HFFc6 (cell line): ENCODE measurements around the gene TEX22. TPM values are rescaled to one million over a fixed set of nuclear protein-coding genes. Genes with fewer than 3 reads are reported as not detected.

Experiments used
- DNase-seq: peaks from one replicate; pipeline ENCODE4 v3.0.0-alpha.2; 2018
- H3K27ac Mint-ChIP-seq: 2 replicates; pipeline ENCODE4 v1.8.0; 2020; ENCODE audit warnings: mild to moderate bottlenecking, mixed read lengths
- H3K27me3 Mint-ChIP-seq: 2 replicates; pipeline ENCODE4 v1.8.0; 2021; ENCODE audit warnings: mild to moderate bottlenecking, moderate library complexity, mixed read lengths; ENCODE audit not compliant: insufficient read depth
- H3K36me3 Mint-ChIP-seq: 2 replicates; pipeline ENCODE4 v1.8.0; 2021; ENCODE audit warnings: low read depth, mixed read lengths
- H3K4me1 Mint-ChIP-seq: 2 replicates; pipeline ENCODE4 v1.8.0; 2020; ENCODE audit warnings: low read depth, mixed read lengths
- H3K4me3 Mint-ChIP-seq: 2 replicates; pipeline ENCODE4 v1.8.0; 2020; ENCODE audit warnings: mild to moderate bottlenecking, moderate library complexity, mixed read lengths
- H3K9me3 Mint-ChIP-seq: 2 replicates; pipeline ENCODE4 v1.8.0; 2020; ENCODE audit warnings: mild to moderate bottlenecking, mixed read lengths
- CTCF ChIP-seq: fragments of 200-600 bp; sonication (generic); IDR thresholded peaks from 2 replicates; pipeline ENCODE4 v1.5.0; 2021; ENCODE audit warnings: antibody characterized with exemption, mild to moderate bottlenecking
- total RNA-seq, 6 experiments: library from RNA; stranded (reverse); fragmentation: NEBNext Ultra II Directional; extraction: Animal tissue kit (Norgen Biotek cat#: 25700); gene quantifications; 2 replicates in 1 of 6; 3 replicates in 5 of 6; pipeline ENCODE4 v1.2.3, GENCODE V29; 2021

TEX22 gene
- total RNA-seq, 6 experiments from 2014 or later, result 0.34 to 2.1 (median 0.76) TPM

- H3K36me3 Mint-ChIP-seq, result no peaks in the 10 kb centered on the region
- H3K27me3 Mint-ChIP-seq, result no peaks in the 10 kb centered on the region; the same call in 1 of the 2 replicates
- DNase-seq, result no peak
- H3K4me3 Mint-ChIP-seq, result peak within 1 kb of the TSS; percentile 92
- TF ChIP-seq CTCF, result no peak
- peak within 1 kb of the TSS; percentile 83 for H3K27ac Mint-ChIP-seq
- H3K4me1 Mint-ChIP-seq, result peaks cover 21% of the 10 kb centered on the region
- H3K9me3 Mint-ChIP-seq, result no peaks in the 10 kb centered on the region
These were observed 21.1 kb downstream of the TEX22 start, which contains the start of gene MTA1 for GRCh38 chr14:105419195-105420091. TSS of gene MTA1 (plus strand) at chr14:105419827. CDS start at chr14:105420036, 209 bp downstream.

- Mint-ChIP-seq H3K27ac (peak overlapping the region; percentile 83), H3K4me3 (peak overlapping the region; percentile 92), H3K27me3 (no peaks in the 10 kb centered on the region; the same call in 1 of the 2 replicates), H3K4me1 (peaks cover 21% of the 10 kb centered on the region), H3K36me3 (no peaks in the 10 kb centered on the region), H3K9me3 (no peaks in the 10 kb centered on the region)
- TF ChIP-seq CTCF, result no peak
- no peak for DNase-seq
These were observed 22.0 kb downstream of the TEX22 start for GRCh38 chr14:105420101-105420973.

- peak overlapping the region; percentile 83 for H3K27ac Mint-ChIP-seq
- no peaks in the 10 kb centered on the region for H3K36me3 Mint-ChIP-seq
- H3K27me3 Mint-ChIP-seq, result no peaks in the 10 kb centered on the region; the same call in 1 of the 2 replicates
- H3K9me3 Mint-ChIP-seq, result no peaks in the 10 kb centered on the region
- DNase-seq, result no peak
- no peak for TF ChIP-seq CTCF
- peaks cover 21% of the 10 kb centered on the region for H3K4me1 Mint-ChIP-seq
- H3K4me3 Mint-ChIP-seq, result peak overlapping the region; percentile 92
These were observed 22.8 kb downstream of the TEX22 start for GRCh38 chr14:105420974-105421674.

GRCh38 chr14:105421723-105422615, 23.6 kb downstream of the TEX22 start:
- Mint-ChIP-seq H3K27ac (no peak overlapping the region; the same call in 1 of the 2 replicates), H3K4me1 (peaks cover 21% of the 10 kb centered on the region), H3K4me3 (peak overlapping the region; percentile 92), H3K36me3 (peaks cover 3% of the 10 kb centered on the region), H3K27me3 (no peaks in the 10 kb centered on the region; the same call in 1 of the 2 replicates), H3K9me3 (0 out of 2 replicates have a peak, but pooled peaks cover 4% of the 10 kb centered on the region)
- DNase-seq, result no peak
- no peak for TF ChIP-seq CTCF
